BE2C (cell line): ENCODE results near the gene ST6GALNAC5.

Source experiments
- DNase-seq: peaks from one replicate; pipeline ENCODE4 v3.0.0-alpha.2; 2020
- H3K27me3 ChIP-seq: fragments of 250-450 bp; sonication (Bioruptor Pico); 2 replicates; pipeline ENCODE4 v1.5.1; 2020; ENCODE audit warnings: mild to moderate bottlenecking
- H3K36me3 ChIP-seq: fragments of 250-450 bp; sonication (Bioruptor Pico); 2 replicates; pipeline ENCODE4 v1.5.1; 2020; ENCODE audit warnings: mild to moderate bottlenecking
- H3K4me1 ChIP-seq: fragments of 250-450 bp; sonication (Bioruptor Pico); 2 replicates; pipeline ENCODE4 v1.5.1; 2020
- H3K4me3 ChIP-seq: 2 replicates; pipeline ENCODE4 v1.5.1; 2011; ENCODE audit warnings: low read depth, low read length
- H3K9me3 ChIP-seq: fragments of 250-450 bp; sonication (Bioruptor Pico); 2 replicates; pipeline ENCODE4 v1.5.1; 2020
- TF ChIP-seq, protein P1 (sequence below): IDR thresholded peaks from 2 replicates; pipeline ENCODE4 v1.5.1; 2012; ENCODE audit warnings: mild to moderate bottlenecking, low read depth, low read length

ST6GALNAC5 gene

DNA sequence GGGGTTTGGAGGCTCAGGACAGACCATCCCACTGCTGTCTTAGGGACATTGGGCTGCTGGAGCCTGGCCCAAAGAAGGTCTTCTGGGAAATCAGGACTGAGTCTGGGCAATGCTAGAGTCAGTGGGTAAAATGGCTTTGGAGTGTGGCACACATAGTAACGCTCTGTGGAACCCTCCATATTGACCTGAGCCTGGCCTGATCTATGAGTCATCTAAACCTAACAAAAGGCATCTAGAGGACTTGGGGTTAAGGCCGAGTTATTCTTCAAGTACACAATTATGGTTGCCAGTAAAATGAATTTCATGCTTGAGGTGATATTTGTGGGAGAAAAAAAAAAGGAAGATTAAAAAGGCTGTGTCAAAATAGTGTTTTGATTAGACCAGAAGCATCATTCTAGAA, 77.7 kb downstream of the ST6GALNAC5 start:
- DNase-seq, result no peak
- H3K27me3 ChIP-seq, result no peaks in the 10 kb centered on the region
- TF ChIP-seq, protein P1, sequence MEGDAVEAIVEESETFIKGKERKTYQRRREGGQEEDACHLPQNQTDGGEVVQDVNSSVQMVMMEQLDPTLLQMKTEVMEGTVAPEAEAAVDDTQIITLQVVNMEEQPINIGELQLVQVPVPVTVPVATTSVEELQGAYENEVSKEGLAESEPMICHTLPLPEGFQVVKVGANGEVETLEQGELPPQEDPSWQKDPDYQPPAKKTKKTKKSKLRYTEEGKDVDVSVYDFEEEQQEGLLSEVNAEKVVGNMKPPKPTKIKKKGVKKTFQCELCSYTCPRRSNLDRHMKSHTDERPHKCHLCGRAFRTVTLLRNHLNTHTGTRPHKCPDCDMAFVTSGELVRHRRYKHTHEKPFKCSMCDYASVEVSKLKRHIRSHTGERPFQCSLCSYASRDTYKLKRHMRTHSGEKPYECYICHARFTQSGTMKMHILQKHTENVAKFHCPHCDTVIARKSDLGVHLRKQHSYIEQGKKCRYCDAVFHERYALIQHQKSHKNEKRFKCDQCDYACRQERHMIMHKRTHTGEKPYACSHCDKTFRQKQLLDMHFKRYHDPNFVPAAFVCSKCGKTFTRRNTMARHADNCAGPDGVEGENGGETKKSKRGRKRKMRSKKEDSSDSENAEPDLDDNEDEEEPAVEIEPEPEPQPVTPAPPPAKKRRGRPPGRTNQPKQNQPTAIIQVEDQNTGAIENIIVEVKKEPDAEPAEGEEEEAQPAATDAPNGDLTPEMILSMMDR, result no peak

DNA sequence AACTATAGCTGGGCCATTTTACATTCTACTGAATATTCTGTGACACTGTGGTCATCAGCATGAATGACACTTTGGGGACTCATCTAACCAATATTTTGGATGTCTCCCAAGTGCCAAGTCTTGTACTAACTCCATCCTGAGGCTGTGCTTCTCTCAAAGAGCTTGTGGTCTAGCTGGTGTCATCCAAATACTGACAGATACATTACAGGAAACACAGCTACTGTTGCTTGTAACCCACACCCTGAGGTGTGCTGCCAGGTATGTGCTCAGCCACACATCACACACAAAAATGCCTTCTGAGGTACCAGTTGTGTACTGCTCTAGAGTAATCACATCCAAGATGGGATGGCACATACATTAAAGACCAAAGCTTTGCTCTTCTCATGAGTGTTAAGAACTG, 81.6 kb downstream of the ST6GALNAC5 start:
- no peak for DNase-seq
- TF ChIP-seq, protein P1, result no peak
- Histone ChIP-seq H3K9me3 (no peaks in the 10 kb centered on the region), H3K4me3 (no peak overlapping the region), H3K27me3 (no peaks in the 10 kb centered on the region), H3K36me3 (no peaks in the 10 kb centered on the region), H3K4me1 (no peaks in the 10 kb centered on the region)

More for the DNA sequence above, 77.7 kb downstream of the ST6GALNAC5 start:
- H3K4me1 ChIP-seq, result 0 out of 2 replicates have a peak, but pooled peaks cover 2% of the 10 kb centered on the region
- H3K4me3 ChIP-seq, result no peak overlapping the region
- H3K36me3 ChIP-seq, result no peaks in the 10 kb centered on the region
- H3K9me3 ChIP-seq, result no peaks in the 10 kb centered on the region

DNA sequence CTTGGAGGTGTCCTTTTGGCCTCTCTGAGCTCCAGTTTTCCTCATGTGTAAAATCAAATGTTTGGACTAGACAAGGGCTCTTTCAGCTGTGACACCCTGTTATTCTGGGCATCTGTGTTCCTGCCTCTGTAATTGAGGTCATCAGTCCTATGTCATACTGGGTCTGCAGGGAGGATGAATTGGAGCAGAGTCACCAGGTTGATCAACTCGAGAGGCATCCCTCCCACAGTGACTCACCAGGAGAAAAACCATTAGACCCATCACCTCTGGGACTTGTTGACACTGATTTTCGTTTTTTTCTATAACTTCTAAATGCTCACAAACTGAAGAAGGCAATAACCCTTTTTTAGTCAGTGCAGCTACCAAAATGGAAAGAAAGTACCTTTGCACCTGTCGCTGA, 82.2 kb downstream of the ST6GALNAC5 start:
- no peak for DNase-seq
- H3K4me3 ChIP-seq, result no peak overlapping the region

DNA sequence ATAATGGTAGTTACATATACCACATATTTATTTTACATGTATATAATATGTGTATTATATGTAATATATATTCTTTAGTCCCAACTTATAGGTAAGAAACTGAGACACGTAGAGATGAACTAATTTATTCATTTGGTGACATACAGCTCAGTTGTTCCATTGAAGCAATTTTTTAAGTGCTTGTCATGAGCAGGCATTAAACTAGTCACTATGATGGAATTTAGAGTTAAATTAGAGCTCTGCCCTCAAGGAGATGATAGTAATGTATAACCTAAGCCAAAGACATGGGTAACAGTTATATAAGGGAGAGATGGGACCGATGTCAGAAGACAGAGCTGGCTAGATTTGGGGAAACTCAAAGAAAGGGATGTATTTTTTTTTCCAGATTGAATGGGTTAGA, 83.0 kb downstream of the ST6GALNAC5 start:
- Histone ChIP-seq H3K27me3 (no peaks in the 10 kb centered on the region), H3K4me3 (no peak overlapping the region), H3K36me3 (no peaks in the 10 kb centered on the region), H3K4me1 (no peaks in the 10 kb centered on the region), H3K9me3 (no peaks in the 10 kb centered on the region)
- TF ChIP-seq, protein P1, result no peak
- DNase-seq, result no peak

More for the DNA sequence above, 82.2 kb downstream of the ST6GALNAC5 start:
- H3K9me3 ChIP-seq, result no peaks in the 10 kb centered on the region
- H3K27me3 ChIP-seq, result no peaks in the 10 kb centered on the region
- TF ChIP-seq, protein P1, result no peak
- H3K4me1 ChIP-seq, result no peaks in the 10 kb centered on the region
- H3K36me3 ChIP-seq, result no peaks in the 10 kb centered on the region

DNA sequence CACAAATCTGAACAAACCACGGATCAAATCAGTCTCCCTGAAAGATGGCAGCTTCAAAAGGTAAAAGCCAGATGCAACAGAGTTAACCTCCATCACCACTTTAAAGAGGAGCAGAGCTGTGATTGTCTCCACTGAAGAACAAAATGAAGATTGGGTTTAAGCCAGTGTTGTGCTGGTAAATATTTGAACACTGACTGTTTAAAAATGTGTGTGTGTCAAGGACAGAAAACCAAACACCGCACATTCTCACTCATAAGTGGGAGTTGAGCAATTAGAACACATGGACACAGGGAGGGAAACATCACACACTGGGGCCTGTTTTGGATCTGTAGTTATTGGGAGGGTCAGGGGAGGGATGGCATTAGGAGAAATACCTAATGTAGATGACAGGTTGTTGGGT, 83.9 kb downstream of the ST6GALNAC5 start:
- Histone ChIP-seq H3K4me3 (no peak overlapping the region), H3K27me3 (no peaks in the 10 kb centered on the region), H3K4me1 (no peaks in the 10 kb centered on the region), H3K9me3 (no peaks in the 10 kb centered on the region), H3K36me3 (no peaks in the 10 kb centered on the region)
- DNase-seq, result no peak
- TF ChIP-seq, protein P1, result no peak

DNA sequence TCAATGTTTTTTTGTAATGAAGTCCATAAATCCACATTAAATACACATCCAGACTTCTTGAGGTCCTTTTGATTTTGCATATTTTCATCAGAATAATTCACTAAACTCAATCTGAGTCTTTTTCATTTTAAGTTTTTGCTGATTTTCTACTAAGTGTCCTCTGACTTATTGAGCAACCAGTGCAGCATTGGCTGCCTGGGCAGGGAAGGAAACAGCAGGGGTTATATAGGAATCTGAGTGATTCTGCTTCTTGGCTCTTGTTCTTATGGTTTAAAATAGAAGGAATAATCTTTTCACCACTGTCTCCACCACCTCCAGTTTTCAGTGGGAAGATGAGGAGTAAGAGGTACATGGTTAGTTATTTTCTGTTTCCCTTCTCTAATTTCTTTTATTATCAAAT, 88.4 kb downstream of the ST6GALNAC5 start:
- DNase-seq, result no peak
- no peak overlapping the region for H3K4me3 ChIP-seq
- no peaks in the 10 kb centered on the region for H3K36me3 ChIP-seq
- no peaks in the 10 kb centered on the region for H3K4me1 ChIP-seq
- no peaks in the 10 kb centered on the region for H3K9me3 ChIP-seq
- TF ChIP-seq, protein P1, result no peak
- H3K27me3 ChIP-seq, result no peaks in the 10 kb centered on the region
